ENCODE data around the gene CFHR4.
A peak's percentile ranks its signal among the peaks of the same experiment; 100 is the strongest.
"Not testable (repeated sequence)": the region's sequence is repeated elsewhere in the genome, so short reads cannot be mapped to it uniquely, and the experiment has no call there.

The CFHR4 gene

DNA sequence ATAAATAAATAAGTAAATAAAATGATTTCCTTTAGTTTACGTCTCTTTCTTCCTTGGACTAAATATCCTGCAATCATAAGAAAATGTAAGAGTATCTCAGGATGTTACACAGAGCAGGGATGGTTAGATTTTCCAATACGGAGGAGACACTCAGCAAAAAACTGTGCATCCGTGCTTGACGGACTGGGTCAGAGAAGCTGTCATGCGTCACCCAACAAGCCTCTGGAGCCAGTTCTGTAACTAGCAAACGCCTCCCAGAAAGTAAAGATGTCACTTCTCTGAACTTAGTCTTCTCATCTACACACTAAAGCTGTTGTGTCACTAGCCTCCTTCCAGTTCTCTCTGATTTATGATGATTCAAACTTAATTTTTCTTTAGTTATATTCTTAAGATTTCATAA lies 3.4 kb downstream of the CFHR4 start:
- in situ Hi-C loops (cut with HindIII; ENCODE audit: low sequenced_read_pairs): no loop called here
- no peak for DNase-seq (ENCODE audit: low read depth)
- no peak overlapping the region for H3K4me3 ChIP-seq (ENCODE audit: low read depth, low read length)
- TF ChIP-seq, protein P1, sequence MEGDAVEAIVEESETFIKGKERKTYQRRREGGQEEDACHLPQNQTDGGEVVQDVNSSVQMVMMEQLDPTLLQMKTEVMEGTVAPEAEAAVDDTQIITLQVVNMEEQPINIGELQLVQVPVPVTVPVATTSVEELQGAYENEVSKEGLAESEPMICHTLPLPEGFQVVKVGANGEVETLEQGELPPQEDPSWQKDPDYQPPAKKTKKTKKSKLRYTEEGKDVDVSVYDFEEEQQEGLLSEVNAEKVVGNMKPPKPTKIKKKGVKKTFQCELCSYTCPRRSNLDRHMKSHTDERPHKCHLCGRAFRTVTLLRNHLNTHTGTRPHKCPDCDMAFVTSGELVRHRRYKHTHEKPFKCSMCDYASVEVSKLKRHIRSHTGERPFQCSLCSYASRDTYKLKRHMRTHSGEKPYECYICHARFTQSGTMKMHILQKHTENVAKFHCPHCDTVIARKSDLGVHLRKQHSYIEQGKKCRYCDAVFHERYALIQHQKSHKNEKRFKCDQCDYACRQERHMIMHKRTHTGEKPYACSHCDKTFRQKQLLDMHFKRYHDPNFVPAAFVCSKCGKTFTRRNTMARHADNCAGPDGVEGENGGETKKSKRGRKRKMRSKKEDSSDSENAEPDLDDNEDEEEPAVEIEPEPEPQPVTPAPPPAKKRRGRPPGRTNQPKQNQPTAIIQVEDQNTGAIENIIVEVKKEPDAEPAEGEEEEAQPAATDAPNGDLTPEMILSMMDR (IDR thresholded peaks at IDR 0.05; ENCODE audit: low read depth, low read length, missing control alignments): no peak

DNA sequence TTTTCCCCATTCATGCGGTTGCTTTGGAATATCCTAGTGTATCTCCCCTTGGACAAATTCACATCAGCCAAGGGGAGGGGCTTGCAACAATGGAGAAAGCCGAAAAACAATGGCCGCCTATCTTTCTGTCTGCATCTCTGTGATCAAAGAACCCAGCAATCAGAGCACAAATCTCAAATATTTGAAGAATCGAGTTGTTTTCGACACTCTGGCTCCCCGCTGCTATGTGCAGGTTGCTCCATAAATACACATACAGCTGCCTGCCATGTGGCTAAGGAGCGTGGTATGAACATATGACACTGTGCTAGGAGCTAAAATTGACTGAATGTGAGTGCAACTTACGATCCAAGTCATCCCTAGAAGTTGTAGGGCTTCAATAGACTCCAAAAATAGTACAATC lies 8.5 kb downstream of the CFHR4 start:
- TF ChIP-seq, protein P1 (IDR thresholded peaks at IDR 0.05; ENCODE audit: low read depth, low read length, missing control alignments): no peak
- in situ Hi-C loops (cut with HindIII; ENCODE audit: low sequenced_read_pairs): no loop called here
- no peak for DNase-seq (ENCODE audit: low read depth)
- no peak overlapping the region for H3K4me3 ChIP-seq (ENCODE audit: low read depth, low read length)

DNA sequence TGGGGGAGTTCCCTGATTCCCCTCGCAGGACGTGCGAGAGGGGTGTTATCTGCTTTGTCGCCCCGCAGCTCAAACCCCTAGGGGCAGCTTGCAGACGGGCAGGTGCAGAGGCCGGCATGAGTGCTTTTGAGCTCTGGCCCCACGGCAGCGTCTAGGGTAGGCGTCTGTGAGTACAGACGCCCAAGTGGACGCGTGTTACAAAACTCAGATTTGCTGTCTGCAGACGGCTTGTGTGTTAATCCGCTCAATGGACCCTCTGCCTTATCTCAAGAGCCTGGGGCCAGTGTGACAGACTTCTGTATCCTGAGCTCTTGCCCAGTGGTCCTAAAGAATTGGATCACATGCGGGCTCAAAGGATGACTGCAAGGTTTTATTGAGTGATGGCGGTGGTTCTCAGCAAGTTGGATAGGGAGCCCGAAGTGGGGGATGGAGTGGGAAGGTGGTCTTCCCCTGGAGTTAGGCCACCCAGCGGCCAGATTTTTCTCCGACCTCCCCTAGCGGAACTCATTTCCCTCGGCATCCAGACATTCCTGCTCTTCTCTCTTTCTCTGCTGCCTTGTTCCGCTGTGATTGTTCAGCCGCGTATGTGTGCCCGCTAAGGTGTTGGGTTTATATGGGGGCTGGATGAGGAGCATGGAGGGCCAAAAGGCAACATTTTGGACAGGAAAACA lies 9.4 kb downstream of the CFHR4 start:
- TF ChIP-seq, protein P1 (IDR thresholded peaks at IDR 0.05; ENCODE audit: low read depth, low read length, missing control alignments): no peak
- H3K4me3 ChIP-seq (ENCODE audit: low read depth, low read length): peak overlapping the region; percentile 26
- in situ Hi-C loops (cut with HindIII; ENCODE audit: low sequenced_read_pairs): no loop called here
- DNase-seq (ENCODE audit: low read depth): no peak

DNA sequence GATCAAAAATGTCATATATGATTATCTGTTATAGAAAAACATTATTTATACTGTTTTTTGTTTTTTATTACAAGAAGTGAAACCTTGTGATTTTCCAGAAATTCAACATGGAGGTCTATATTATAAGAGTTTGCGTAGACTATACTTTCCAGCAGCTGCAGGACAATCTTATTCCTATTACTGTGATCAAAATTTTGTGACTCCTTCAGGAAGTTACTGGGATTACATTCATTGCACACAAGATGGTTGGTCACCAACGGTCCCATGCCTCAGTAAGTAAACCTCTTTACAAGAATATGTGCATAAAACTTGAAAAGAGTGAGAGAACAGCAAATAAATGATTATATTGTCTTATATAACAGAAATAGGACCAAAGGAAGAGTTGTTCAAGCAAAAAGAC lies 14.5 kb downstream of the CFHR4 start:
- DNase-seq (ENCODE audit: low read depth): no peak
- in situ Hi-C loops (cut with HindIII; ENCODE audit: low sequenced_read_pairs): no loop called here
- TF ChIP-seq, protein P1 (IDR thresholded peaks at IDR 0.05; ENCODE audit: low read depth, low read length, missing control alignments): no peak
- no peak overlapping the region for H3K4me3 ChIP-seq (ENCODE audit: low read depth, low read length)

DNA sequence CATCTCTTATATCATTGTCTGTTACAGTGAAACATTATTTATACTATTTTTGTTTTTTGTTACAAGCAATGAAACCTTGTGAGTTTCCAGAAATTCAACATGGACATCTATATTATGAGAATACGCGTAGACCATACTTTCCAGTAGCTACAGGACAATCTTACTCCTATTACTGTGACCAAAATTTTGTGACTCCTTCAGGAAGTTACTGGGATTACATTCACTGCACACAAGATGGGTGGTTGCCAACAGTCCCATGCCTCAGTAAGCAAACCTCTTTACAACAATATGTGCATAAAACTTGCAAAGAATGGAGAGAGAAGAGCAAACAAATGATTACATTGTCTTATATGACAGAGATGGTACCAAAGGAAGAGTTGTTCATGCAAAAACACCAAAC lies 22.4 kb downstream of the CFHR4 start:
- H3K4me3 ChIP-seq (ENCODE audit: low read depth, low read length): no peak overlapping the region
- in situ Hi-C loops (cut with HindIII; ENCODE audit: low sequenced_read_pairs): no loop called here
- TF ChIP-seq, protein P1 (IDR thresholded peaks at IDR 0.05; ENCODE audit: low read depth, low read length, missing control alignments): no peak
- no peak for DNase-seq (ENCODE audit: low read depth)

DNA sequence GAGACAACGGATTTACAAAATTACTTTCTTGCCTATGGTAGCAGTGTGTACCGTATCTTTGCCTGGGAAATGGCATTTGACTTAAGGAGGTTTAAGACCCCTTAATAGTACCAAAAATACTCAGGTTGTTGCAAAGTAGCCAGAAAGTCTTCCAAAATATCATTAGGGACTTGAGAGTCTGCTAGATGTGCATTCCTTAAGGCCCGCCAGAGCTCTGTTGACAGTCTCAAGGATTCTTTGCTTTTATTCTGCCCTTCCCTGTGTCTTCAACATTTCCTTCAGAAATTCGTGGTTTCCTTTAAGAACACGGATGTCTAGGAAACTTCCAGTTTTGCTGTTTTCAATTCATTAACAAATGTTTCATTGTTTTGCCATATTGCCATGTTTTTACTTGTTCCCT lies 24.4 kb downstream of the CFHR4 start:
- DNase-seq (ENCODE audit: low read depth); H3K4me3 ChIP-seq (ENCODE audit: low read depth, low read length); in situ Hi-C loops (cut with HindIII; ENCODE audit: low sequenced_read_pairs): not testable (repeated sequence)

DNA sequence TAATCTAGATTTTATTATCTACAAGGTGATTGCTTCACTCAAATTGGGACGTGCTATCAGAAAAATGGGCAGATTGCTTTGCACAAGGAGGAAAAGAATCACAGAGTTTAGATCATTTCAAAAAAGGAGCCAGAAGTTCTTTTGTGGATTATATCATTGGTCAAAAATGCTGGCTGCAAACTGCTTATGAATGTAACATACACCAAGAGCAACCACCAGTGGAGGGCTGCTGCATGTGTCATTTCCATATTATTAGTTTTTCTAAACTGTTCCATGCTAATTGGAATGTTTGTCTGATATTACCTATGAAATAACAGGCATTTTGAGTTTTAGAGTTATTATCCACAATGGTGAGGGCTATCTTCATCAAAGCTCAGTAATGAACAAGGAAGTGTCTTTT lies 39.0 kb downstream of the CFHR4 start:
- DNase-seq (ENCODE audit: low read depth); in situ Hi-C loops (cut with HindIII; ENCODE audit: low sequenced_read_pairs); H3K4me3 ChIP-seq (ENCODE audit: low read depth, low read length): not testable (repeated sequence)

DNA sequence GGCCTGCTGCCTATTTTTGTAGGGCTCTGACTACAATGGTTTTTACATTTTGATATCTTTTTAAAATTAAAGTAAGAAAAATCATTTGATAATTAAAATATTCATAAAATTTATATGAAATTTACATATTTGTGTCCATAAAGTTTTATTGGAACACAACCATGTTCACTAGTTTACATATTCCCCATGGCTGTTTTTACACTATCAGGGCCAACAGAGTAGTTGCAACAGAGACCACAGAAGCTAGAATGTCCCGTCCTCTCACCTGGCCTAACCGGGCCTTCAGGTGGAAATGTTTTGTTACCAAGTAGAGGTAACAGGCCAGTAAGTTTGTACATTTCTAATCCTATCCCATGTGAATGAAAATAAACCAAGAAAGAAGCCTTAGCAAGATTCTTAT lies 45.0 kb downstream of the CFHR4 start:
- H3K4me3 ChIP-seq (ENCODE audit: low read depth, low read length); in situ Hi-C loops (cut with HindIII; ENCODE audit: low sequenced_read_pairs); DNase-seq (ENCODE audit: low read depth): not testable (repeated sequence)
